ENCODE results near the gene EPGN. TPM values are rescaled to one million over a fixed set of nuclear protein-coding genes. Genes with fewer than 3 reads are reported as not detected.
A peak's percentile ranks its signal among the peaks of the same experiment; 100 is the strongest.

The EPGN gene
- polyA plus RNA-seq, 3 donors, result 0.86 to 1.5 (median 1.3) TPM

DNA sequence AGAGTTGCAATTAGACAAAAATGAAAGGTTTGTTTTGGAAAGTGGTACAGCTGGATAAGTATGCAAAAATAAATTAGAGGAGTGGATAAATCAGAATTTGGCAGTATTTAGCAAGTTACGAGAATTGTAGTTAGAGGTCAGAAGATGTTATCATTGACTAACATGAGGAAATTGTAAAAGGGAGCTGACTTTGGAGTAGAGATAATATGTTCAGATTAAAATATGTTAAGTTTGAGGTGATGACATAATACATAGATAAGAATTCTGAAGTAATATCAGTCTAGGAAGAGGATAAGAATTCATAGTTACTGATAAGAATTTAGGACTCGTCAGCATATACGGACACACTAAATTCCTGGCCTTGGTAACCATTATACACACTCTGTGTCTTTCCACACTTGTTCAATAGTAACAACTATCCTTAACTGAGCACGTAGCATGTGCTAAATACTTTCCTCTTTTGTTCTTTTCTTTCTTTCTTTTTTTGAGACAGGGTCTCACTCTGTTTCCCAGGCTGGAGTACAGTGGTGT is 4.1 kb upstream of the EPGN start:
- no peak for DNase-seq (ENCODE audit: extremely low read depth in 1 of 11, low read depth in 9 of 11, low spot score in 4 of 11)

DNA sequence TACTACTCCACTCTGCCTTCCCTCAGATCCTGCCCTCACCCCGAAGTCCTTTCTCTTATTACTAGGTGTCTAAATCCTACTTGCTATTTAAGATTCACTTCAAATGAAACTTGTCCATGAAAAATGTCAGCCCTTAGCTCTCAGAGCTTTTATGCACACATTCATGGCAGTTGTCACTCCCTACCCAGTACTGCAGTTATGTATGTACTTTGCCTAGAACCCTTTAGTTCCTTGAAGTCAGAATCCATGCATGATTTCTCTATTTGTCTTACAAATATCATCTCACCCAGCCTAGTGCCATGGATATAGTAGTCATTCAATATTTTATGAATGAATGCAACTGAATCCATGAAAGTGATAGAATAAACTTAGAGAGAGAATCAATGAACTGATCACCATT is 3.3 kb upstream of the EPGN start:
- DNase-seq (ENCODE audit: extremely low read depth in 1 of 11, low read depth in 9 of 11, low spot score in 4 of 11), result no peak

DNA sequence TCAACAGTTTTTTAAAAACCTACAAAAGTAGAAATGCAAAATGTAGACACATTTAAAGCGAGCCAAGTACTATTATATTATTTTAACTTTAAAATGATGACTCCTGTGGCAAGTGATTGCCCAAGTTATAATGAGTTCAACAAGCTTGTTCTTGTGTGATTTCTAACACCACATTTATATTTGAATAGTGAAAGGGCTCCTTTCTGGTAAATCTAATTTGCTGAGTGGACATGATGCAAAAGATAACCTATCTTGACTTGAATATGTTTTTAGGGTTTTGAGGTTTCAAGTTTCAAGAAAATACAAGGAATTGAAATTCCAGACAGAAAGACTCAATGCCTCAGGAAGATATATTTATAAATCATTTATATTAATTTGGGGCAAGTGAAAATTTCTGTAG is 1.1 kb upstream of the EPGN start:
- no peak for DNase-seq (ENCODE audit: extremely low read depth in 1 of 11, low read depth in 9 of 11, low spot score in 4 of 11)

DNA sequence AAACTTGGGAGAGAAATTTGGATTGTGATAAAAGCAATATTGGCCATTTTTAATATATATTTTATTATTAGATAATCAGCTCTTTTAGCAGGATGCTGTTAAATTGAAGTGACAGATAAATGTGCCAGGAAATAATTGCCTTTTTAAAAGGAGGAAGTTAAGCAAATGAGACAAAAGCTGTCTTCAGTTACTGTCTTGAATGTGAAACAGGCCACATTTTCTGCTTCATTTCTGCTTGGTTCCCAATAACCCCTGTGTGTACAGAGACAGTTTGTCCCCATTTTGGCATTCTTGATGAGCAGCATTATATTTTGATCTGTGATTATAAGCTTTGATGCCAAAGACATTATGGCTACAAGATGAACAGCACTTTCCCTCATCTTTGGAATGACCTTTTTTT is 953 bp downstream of the EPGN start:
- no peak for DNase-seq (ENCODE audit: extremely low read depth in 1 of 11, low read depth in 9 of 11, low spot score in 4 of 11)

DNA sequence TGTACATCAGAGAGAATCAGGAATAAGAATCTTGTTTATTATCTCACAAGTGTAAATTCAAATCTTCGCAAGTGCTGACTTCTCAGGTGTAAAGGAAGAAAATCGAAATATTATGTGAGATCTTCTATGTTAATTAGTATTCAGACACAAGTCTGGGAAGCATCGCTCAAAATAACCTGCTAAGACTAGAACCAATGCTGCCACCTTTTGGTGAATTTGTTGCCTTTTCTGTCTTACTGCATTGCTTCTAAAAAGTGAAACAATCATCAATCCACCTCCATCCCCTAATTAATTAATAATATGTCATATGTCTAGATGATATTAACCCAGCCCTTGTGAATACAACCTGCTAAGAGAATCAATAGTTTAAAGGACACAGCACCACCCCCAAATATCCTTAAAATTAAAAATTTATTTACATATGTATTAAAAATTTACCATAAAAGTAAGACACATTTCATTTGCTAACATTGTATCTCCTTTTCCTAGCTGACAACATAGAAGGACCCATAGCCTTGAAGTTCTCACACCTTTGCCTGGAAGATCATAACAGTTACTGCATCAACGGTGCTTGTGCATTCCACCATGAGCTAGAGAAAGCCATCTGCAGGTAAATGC is 3.5 kb downstream of the EPGN start:
- DNase-seq (ENCODE audit: extremely low read depth in 1 of 11, low read depth in 9 of 11, low spot score in 4 of 11), result peak in 10 of 11 donors; percentile 13 to 47 (median 32)

DNA sequence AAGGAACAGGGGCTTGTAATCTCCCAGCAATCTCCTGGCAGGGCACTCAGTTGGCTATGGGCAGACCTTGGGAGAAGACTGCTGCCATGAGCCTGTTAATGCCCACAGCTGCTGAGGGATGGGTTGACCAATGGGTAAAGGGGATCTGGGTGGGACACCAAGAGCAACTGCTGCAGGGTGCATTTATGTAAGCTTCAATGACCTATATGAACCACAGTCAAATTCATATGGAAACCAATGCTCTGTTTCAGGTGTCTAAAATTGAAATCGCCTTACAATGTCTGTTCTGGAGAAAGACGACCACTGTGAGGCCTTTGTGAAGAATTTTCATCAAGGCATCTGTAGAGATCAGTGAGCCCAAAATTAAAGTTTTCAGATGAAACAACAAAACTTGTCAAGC is 6.1 kb downstream of the EPGN start:
- DNase-seq (ENCODE audit: extremely low read depth in 1 of 11, low read depth in 9 of 11, low spot score in 4 of 11), result no peak

DNA sequence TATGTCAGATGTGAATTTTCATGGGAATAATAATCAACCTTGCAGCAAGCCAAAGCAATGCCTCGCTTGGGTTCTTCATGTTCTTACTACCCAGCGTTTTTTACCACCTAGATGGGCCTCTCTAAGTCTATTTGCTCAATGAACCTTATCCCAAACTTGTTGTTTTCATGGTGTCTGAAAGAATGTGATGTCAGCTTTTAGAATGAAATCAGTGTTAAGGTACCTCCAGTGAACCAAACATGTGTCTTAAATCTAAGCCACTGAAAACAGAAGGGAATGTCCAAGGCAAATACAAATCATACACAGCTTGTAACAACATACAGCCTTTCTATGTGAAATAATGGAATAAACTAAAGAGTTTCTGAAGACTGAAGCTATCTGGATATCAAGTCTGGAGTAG is 6.7 kb downstream of the EPGN start:
- no peak for DNase-seq (ENCODE audit: extremely low read depth in 1 of 11, low read depth in 9 of 11, low spot score in 4 of 11)

DNA sequence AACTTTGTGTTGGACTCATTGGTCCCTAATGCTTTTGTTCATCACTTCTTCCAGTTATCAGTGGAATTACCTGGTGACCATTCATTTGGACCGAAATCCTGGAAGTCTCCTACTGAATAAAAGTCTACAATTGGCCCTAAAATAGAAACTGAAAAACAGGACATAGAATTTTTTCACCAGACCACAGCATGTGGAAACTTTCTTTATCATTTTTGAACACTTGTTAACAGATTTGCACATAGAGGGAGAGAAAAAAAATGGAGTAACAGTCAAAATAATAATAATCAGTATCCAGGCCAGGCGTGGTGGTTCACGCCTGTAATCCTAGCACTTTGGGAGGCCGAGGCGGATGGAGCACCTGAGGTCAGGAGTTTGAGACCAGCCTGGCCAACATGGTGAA is 7.1 kb downstream of the EPGN start:
- no peak for DNase-seq (ENCODE audit: extremely low read depth in 1 of 11, low read depth in 9 of 11, low spot score in 4 of 11)

DNA sequence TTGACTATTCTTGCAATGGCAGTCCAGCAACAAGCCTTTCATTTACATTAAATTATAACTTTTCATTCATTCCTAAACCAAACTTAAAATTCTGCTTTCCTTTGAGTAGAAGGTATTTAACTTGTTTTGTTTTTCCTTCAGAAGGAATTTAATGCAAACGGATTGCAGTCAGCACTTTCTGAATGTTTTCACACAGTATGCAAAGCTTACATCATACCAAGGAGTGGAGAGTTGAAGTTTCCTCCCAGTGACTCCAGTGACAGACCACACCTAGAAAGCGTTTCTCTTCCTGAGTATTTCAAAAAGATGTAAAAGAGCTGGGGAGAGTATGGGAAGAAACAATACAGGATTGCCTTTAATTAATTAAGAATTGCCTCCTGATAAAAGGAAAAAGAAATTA is 8.1 kb downstream of the EPGN start:
- DNase-seq (ENCODE audit: extremely low read depth in 1 of 11, low read depth in 9 of 11, low spot score in 4 of 11), result no peak

DNA sequence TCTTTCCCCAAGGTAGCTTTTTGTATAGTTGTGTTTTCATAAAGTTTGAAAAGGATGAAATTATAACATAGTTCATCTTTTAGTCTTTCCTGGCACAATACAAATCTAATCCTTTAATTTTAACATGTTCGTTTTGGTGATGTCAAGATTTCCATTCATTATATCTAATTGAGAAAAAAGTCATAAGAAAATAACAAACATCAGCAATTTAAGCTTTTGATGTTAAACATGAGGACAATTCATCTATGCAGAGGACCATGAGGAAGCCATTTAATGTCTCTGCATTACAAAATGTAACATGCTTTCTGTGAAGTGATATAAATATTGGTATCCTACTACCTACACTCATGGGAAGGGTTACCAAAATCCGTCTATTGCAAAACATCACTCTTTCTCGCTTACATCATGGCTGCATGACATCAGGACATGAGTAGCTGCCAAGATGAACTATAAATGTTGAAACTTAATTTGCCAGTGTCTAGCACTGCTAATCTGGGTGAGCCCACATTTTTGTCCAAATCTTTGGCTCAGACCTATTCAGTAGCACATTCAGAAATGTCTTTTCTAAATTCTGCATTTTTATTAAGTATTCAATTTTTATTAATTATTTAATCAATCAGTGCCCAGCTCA is 9.5 kb downstream of the EPGN start:
- no peak for DNase-seq (ENCODE audit: extremely low read depth in 1 of 11, low read depth in 9 of 11, low spot score in 4 of 11)

DNA sequence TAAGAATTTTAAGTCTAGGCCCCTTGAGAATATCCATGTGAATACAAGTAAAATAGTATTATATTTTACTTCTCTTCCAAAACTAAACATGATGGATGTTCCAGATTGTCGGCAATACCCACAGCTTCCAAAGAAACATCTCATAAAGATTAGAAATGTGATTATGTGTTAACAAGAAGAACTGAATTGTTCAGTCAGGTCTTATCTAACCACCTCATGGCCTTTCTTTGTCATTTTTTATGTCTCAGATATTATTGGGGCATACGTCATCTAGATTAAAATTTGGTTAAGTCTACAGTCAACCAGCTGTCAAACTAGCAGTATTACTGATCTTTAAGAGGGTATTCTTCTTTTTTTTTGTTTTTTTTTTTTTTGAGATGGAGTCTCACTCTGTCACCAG is 10.0 kb downstream of the EPGN start:
- no peak for DNase-seq (ENCODE audit: extremely low read depth in 1 of 11, low read depth in 9 of 11, low spot score in 4 of 11)

DNA sequence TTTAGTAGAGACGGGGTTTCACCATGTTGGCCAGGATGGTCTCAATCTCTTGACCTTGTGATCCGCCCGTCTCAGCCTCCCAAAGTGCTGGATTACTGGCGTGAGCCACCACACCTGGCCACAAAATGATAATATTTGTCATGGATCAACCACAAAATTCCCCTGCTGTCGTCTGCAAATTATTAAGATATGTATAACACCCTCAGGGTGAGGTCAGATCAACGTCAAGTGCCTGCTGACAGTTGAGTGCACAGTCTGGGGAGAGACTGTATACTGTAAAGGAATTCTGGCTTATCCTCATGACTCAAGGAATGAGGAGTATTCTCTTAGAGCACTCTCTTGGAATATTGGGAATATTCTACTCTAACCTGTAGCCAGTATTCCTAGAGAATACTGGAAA is 11.2 kb downstream of the EPGN start:
- no peak for DNase-seq (ENCODE audit: extremely low read depth in 1 of 11, low read depth in 9 of 11, low spot score in 4 of 11)

DNA sequence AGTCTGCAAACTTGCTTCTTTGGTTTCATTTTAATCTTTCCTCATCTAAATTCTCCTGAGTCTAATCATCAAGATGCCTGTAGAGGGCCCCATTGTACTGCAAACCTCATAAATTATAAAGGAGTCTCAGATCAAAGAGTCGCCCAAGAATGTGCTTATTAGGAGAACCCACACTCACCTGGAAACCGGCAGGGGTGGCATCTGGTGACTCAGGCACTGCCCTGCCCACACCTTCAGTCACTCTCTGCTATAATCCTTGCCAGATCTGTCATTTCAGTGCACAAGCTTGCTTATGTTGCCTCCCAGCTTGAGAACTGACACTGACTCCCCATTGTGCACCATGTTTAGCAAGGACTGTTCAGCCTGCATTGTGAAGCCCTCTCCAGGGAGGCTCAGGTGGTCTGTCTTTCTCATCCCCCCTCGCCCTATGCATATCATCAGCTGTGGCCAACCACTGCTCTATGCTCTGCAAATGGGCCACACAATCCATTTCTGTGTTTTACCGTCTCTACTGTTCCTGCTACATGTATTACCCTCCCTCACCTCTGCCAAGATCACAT is 12.4 kb downstream of the EPGN start:
- DNase-seq (ENCODE audit: extremely low read depth in 1 of 11, low read depth in 9 of 11, low spot score in 4 of 11), result peak in 10 of 11 donors; percentile 9 to 55 (median 24)

DNA sequence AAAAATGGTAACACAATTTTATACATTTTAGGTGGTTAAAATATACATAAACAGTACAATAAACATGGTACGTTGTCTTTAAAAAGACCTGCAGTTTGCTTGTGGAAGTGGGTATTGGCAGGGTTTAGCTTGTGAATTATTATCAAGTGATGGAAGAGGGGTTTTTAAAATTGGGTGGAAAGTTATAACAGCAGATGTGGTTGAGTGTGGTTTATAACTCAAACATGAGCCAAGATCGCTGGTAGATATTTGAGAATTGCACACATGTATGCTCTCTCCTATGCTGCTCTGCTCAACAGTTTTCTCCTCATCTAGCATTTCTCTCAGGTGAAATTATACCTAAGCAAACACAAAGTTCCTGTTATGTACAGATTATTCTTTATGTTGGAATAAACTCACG is 14.0 kb downstream of the EPGN start:
- no peak for DNase-seq (ENCODE audit: extremely low read depth in 1 of 11, low read depth in 9 of 11, low spot score in 4 of 11)

DNA sequence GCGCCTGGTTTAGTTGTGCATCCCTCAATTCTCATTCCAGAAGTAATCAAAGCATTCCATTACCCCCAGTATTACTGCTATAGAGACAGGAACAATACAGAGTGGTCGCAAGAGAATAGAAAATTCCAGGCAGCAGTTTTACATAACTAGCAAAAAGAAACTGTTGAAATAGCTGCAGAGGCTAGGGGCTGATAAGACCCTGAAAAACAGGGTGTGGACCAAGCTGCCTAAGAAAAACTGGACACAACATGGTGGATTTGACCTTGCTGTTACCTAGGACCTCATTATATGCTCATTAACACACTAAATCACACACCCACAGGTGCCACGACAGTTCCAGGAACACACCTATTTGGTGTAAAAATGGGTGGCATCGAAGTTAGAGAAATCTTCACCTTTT is 15.4 kb downstream of the EPGN start:
- DNase-seq (ENCODE audit: extremely low read depth in 1 of 11, low read depth in 9 of 11, low spot score in 4 of 11), result no peak

DNA sequence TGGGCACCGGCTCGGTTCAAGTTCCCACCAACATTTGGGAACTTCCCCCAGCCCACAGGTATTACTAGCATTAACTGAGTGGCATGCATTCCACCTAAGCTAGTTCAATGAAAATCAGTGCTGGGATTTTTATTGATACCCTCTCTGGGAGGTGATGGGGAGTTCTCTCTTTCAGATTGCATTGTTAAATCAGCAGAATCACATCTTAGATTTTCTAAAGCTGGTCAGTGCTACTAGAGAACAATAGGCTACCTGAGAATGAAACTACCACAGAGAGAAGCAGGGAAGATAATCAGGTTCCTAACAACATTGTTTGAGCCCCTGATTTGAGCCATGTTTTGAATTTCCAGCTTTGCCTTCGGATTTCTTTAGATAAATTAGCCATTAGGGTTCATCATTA is 16.0 kb downstream of the EPGN start:
- no peak for DNase-seq (ENCODE audit: extremely low read depth in 1 of 11, low read depth in 9 of 11, low spot score in 4 of 11)

DNA sequence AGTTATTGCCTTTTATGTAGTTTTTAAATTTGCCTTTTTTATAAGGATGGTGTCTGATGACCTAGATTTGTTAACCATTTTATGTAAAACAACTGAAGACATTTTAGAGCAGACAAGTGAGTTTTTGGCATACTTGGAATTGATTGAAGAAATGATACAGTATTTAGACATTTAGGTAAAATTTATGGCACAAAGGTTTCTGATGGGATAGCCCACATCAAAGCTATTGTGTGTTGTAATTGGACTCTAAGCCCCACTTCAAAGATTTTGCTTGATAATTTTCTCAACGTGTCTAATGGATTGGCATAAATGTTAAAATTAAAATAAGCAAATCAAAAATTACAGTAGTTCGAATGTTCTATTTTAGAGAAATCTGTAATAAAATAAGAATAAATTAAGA is 17.6 kb downstream of the EPGN start:
- no peak for DNase-seq (ENCODE audit: extremely low read depth in 1 of 11, low read depth in 9 of 11, low spot score in 4 of 11)

DNA sequence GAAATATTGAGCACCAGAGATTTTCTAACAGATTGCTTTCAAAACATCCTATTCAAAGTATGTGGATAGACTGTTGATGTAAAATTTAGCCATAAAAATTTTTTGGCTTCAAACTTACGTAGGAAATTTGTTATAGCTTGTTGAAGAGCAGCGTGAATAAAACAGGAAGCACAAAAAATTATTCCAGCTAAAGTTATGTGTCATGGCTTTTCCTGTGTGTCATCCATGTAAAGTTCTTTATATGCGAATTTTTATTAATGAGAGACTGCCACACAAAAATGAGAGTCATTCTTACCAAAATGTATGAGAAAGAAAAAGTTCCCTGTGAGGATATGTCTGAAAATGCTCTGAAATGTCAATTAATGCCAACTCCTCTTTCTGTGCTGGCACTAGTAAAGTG is 19.5 kb downstream of the EPGN start:
- DNase-seq (ENCODE audit: extremely low read depth in 1 of 11, low read depth in 9 of 11, low spot score in 4 of 11), result no peak

DNA sequence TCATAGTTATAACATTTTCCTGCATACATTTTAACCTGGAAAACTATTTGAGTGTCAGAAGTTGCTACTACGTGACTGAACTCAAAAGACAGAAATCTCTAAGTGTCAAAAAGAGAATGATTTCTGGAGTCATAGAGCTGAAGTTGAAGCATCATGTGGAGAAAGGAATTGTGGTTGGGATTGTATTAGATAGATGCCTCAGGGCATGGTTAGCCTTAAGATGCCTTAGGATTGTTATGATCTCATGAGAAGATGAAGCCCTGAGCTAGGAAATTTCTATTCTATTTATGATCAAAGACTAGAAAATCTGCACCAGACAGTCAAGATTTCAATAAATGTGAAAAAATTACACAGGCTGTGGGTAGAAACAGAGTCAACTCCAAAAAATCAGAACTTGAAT is 20.2 kb downstream of the EPGN start:
- no peak for DNase-seq (ENCODE audit: extremely low read depth in 1 of 11, low read depth in 9 of 11, low spot score in 4 of 11)

DNA sequence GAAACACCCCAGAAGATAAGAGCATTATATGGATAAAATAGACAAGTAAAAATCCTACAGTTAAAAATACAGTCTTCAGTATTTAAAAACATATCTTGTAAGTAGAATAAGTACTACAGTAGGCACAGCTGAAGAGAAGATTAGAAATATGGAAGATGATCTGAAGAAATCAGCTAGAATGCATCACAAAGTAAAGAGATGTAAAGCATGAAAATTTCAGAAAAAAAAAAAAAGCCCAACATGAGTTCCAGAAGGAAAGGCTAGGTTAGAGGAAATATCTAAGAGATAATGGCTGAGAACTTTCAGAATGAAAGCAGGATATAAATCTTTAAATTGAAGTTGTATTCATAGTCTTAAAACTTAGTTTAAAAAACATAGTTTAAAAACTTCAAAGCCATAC is 21.0 kb downstream of the EPGN start:
- DNase-seq (ENCODE audit: extremely low read depth in 1 of 11, low read depth in 9 of 11, low spot score in 4 of 11), result no peak

DNA sequence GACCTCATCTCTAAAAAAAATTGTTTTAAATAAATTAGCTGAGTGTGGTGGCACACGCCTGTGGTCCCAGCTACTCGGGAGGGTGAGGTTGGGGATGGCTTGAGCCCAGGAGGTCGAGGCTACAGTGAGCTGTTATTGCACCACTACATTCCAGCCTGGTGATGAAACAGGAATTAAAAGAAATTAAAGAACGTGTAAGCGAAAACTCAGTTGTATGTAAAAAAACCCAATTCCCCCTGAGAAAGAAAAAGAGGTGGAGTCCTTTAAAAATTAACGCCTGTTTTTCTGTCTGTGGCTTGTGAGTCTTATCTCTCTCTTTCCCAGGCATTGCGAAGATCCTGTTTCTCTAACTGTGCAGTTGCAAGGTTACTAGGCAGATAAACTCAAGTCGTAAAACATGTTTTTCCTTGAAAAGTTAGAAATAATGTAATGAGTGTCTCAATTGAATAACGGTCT is 22.1 kb downstream of the EPGN start:
- no peak for DNase-seq (ENCODE audit: extremely low read depth in 1 of 11, low read depth in 9 of 11, low spot score in 4 of 11)

All from renal cortex interstitium (tissue), 11 donors.